Measurements from ENCODE around the gene MAZ. TPM values are rescaled to one million over a fixed set of nuclear protein-coding genes. Genes with fewer than 3 reads are reported as not detected.
"Not testable (repeated sequence)": the region's sequence is repeated elsewhere in the genome, so short reads cannot be mapped to it uniquely, and the experiment has no call there.

MAZ gene
- polyA plus RNA-seq, 3 donors = 299 to 379 (median 301) TPM

- no peak for DNase-seq (ENCODE audit: extremely low read depth in 1 of 11, low read depth in 9 of 11, low spot score in 4 of 11)
Measured at GRCh38 chr16:29815032-29815721, 8.8 kb downstream of the MAZ start.

GRCh38 chr16:29815793-29816693 lies 9.7 kb downstream of the MAZ start, which contains the start of gene PAGR1:
TSS of gene PAGR1 (plus strand) at chr16:29816152. CDS start at chr16:29816526, 374 bp downstream.
- DNase-seq (ENCODE audit: extremely low read depth in 1 of 11, low read depth in 9 of 11, low spot score in 4 of 11) = peak; percentile 95 to 100 (median 98)

DNA sequence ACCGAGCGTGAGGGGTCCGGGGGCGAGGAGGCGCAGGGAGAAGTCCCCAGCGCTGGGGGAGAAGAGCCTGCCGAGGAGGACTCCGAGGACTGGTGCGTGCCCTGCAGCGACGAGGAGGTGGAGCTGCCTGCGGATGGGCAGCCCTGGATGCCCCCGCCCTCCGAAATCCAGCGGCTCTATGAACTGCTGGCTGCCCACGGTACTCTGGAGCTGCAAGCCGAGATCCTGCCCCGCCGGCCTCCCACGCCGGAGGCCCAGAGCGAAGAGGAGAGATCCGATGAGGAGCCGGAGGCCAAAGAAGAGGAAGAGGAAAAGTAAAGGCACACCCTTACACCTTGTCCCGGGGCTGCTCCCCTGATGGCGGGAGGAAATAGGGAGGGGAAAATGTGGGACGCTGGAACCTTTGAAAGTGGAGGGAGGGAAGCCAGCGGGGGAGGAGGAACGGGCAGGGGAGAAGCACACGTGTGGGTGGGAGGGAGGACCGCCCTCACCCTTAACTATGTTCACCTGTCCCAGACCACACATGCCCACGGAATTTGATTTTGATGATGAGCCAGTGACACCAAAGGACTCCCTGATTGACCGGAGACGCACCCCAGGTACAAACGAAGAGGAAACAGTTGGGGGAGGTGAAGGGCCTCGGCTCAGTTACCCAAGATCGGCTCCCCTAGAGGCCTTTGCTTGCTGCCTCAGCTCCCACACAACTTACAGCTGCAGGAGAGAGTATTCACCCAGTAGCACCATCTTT lies 10.5 kb downstream of the MAZ start:
- DNase-seq (ENCODE audit: extremely low read depth in 1 of 11, low read depth in 9 of 11, low spot score in 4 of 11) = peak in 1 of 11 donors; percentile 47

GRCh38 chr16:29818082-29818481 lies 11.8 kb downstream of the MAZ start:
- no peak for DNase-seq (ENCODE audit: extremely low read depth in 1 of 11, low read depth in 9 of 11, low spot score in 4 of 11)

- DNase-seq (ENCODE audit: extremely low read depth in 1 of 11, low read depth in 9 of 11, low spot score in 4 of 11) = no peak
Measured at GRCh38 chr16:29819506-29819905, 13.2 kb downstream of the MAZ start.

DNA sequence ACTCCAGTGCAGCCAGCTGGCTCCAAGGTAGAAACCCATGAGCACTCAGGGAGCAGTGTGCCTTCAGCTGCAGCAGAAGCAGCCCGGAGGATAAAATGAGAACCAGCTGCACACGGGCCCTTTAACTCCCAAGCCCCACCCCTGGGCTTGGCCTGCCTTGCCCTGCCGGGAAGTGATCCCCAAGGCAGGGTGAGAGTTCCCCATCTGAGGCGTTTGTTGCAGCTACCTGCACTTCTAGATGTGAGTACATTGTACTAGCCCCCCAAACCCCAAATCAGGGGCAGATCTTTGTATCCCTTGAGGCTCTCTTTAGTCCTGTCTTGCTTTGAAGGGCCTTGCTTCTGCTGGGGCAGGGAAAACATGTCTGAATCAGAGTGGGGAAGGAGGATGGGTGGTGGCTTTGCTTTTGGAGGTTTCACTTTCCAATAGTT lies 14.0 kb downstream of the MAZ start, which contains the start of gene MVP:
Gene MVP (plus strand): TSS at position 192 of the 431 bp plus-strand sequence. CDS start 10,088 bp downstream, outside the sequence.
- no peak for DNase-seq (ENCODE audit: extremely low read depth in 1 of 11, low read depth in 9 of 11, low spot score in 4 of 11)

DNA sequence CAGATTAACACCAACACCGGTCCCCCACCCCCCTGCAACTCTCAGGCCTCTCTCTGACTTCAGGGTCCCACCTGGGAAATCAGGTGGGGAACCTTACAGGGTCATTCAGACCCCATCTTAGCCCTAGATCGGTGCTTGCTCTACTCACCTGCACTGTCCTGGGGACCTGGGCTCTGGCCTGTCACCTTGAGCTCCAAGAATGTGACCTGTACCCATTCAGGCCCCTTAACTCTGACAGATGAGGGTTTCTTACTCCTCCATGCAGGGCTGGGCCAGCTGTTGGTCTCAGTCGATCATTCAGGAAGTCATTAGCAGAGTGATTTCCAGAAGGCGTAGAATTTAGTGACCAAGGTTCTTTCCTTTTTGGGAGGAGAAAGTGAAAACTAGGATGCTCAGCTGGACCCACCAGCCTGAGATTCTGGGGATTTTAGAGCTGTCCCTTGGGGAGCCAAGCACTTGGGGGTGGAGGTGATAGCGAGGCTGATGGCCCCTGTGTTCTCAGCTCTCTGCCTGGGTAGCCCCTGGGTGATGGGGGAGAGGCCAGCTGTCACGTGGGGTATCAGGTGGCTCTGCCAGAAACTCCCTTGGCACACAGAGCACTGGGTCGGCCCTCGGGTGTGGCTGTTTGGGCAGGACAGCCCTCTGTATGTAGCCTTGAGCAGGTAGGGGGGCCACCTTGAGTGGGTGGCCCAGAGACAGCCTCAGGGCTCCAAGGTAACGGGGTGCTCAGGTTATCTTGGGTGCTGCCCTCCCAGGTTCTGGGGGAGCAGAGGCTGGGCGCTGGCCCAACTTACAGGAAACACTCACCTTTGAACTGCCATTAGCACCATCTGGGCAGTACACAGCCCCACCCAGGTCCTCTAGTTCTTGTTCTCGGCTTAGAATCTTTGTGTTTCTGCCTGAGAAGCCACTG lies 14.7 kb downstream of the MAZ start:
- DNase-seq (ENCODE audit: extremely low read depth in 1 of 11, low read depth in 9 of 11, low spot score in 4 of 11) = no peak

DNA sequence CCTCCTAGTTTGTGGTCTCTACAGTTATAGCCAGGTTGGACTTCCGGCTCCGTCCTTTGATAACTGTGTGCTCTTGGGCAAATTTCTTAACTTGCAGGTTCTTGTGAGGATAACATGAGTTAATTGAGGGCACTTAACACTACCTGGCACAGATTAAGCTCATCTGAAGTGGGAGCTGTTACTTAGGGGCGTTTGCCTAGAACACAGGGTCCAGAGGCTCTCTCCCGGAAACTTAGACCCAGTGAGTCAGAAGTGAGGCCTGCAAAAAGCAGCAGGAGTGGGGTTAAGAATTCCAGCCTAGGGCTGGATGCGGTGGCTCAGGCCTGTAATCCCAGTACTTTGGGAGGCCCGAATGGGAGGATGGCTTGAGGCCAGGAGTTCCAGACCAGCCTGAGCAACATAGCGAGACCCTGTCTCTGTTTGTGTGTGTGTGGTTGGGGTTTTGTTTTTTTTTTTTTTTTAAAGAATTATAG lies 15.3 kb downstream of the MAZ start:
- DNase-seq (ENCODE audit: extremely low read depth in 1 of 11, low read depth in 9 of 11, low spot score in 4 of 11) = no peak

DNA sequence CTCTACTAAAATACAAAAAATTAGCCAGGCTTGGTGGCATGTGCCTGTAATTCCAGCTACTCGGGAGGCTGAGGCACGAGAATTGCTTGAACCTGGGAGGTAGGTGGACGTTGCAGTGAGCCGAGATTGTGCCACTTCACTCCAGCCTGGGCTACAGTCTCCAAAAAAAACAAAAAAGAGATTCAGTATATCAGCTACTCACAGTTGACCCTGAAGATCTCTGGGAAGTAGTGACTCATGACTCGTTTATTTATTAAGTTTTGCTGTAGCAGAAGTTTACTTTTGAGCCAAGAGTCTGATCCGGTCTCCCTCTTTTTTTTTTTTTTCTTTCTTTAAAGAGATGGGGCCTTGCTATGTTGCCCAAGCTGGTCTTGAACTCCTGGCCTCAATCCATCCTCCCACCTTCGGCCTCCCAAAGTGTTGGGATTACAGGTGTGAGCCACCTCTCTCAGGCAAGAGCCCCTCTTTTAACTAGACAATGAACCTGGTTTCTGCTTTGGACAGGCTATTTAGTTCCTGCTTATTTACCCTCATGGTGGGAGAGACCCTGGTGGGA lies 18.3 kb downstream of the MAZ start:
- DNase-seq (ENCODE audit: extremely low read depth in 1 of 11, low read depth in 9 of 11, low spot score in 4 of 11) = no peak

DNA sequence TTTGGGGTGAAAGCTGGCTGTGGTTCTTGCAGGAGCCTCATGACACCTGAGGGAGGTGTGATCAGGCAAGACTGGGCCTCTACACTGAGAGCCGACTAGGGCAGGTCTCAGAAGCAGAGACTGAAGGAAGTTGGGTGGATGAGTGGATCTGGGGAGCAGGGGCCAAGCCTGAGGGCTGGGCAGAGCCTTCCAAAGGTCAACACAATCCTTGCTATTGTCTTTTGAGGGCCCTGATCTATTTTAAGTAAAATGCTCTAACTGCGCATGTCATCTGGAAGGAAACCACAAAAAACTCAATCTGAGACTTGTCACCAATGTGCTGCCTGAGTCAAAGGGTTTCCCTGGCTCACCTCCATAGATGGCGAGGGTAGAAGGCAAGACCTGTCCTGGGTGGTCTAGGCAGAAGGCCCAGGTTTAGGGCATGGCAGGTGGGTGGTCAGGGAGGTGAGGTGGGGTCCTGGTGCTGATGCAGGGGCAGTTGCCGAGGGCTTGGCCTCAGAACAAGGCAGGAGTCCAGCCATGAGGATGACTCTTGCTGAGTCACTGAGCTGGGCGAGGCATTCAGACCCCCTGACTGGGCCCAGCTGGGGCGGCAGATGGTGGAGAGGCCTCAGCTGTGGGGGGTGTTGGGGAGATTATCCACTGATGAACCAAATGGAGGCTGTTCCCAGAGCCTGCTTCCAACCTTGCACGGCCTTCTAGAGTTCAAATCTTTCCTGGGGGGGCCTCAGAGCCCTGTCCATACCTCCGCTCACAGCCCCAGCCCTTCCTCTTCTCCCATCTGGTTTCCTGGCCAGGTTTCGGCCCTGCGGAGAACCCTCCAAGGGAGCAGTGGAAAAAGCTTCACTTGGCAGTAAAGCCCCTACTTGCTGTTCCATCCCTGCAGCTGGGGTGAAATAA lies 19.1 kb downstream of the MAZ start:
- no peak for DNase-seq (ENCODE audit: extremely low read depth in 1 of 11, low read depth in 9 of 11, low spot score in 4 of 11)

- DNase-seq (ENCODE audit: extremely low read depth in 1 of 11, low read depth in 9 of 11, low spot score in 4 of 11) = no peak
Measured at GRCh38 chr16:29826342-29826695, 20.0 kb downstream of the MAZ start.

DNA sequence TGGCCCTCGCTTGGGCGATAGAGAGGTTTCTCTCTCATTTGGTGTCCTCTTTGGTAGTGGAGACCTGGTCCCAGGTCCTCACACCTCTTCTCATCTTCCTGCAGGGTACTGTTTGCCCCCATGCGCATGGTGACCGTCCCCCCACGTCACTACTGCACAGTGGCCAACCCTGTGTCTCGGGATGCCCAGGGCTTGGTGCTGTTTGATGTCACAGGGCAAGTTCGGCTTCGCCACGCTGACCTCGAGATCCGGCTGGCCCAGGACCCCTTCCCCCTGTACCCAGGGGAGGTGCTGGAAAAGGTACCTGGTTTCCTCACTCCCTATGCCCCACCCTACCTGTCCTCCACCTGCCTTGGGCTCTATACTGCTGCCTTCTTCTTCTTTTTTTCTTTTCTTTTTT lies 24.4 kb downstream of the MAZ start:
- no peak for DNase-seq (ENCODE audit: extremely low read depth in 1 of 11, low read depth in 9 of 11, low spot score in 4 of 11)

DNA sequence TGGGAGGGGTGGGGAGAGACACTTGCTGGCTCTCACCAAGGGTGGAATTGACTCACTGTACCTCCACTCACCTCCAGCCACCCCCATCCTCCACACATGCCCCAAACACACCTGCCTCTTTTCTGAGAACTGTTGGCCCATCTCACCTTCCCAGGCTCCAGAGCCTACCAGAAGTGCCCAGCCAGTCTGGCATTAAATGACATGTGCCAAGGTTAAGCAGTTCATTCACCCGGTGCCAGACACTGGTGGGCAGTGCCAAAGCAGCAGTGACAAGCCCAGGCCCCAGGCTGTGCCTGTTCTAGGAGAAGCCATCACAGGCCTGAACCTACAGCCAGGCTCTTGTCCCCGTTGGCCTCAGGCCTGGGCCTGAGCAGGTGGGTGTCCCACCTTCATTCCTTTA lies 25.2 kb downstream of the MAZ start:
- DNase-seq (ENCODE audit: extremely low read depth in 1 of 11, low read depth in 9 of 11, low spot score in 4 of 11) = no peak

DNA sequence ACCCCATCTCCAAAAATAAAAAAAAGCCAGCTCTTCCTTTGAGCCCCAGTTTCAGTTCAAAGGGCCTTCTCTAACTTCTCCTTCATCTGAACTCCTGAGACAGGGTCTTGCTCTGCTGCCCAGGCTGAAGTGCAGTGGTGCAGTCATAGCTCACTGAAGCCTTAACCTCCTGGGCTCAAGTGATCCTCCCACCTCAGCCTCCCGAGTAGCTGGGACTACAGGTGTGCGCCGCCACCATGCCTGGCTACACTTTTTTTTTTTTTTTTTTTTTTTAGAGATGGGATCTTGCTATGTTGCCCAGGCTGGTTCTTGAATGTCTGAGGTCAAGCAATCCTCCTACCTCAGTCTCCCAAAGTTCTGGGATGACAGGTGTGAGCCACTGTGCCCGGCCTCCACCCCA lies 26.9 kb downstream of the MAZ start:
- not testable (repeated sequence) for DNase-seq (ENCODE audit: extremely low read depth in 1 of 11, low read depth in 9 of 11, low spot score in 4 of 11)

DNA sequence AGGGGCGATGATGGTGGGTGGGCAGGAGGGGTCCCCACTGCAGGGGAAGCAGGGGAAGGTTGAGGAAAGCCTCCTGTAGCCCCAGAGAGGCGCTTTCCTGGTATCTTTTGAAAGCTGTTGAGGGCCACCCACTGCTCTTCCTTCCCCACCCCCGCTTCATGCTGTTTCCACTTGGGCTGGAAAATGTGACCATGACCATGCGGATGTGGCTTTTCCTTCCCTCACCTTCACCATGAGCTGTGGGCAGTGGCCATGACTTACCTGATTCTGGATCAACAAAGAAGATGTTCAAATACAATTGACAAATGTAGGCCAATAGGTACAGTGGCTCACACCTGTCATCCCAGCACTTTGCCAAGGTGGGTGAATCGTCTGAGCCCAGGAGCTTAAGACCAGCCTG lies 27.8 kb downstream of the MAZ start:
- no peak for DNase-seq (ENCODE audit: extremely low read depth in 1 of 11, low read depth in 9 of 11, low spot score in 4 of 11)

- no peak for DNase-seq (ENCODE audit: extremely low read depth in 1 of 11, low read depth in 9 of 11, low spot score in 4 of 11)
Measured at GRCh38 chr16:29835926-29836325, 29.6 kb downstream of the MAZ start.

- no peak for DNase-seq (ENCODE audit: extremely low read depth in 1 of 11, low read depth in 9 of 11, low spot score in 4 of 11)
Measured at GRCh38 chr16:29836623-29837022, 30.3 kb downstream of the MAZ start.

All from renal cortex interstitium (tissue), 11 donors.